Progenitor cell of endocrine pancreas (in vitro differentiated cells): ENCODE measurements around the gene DLGAP5. TPM values are rescaled to one million over a fixed set of nuclear protein-coding genes. Genes with fewer than 3 reads are reported as not detected.

Experiments
- DNase-seq: peaks from one replicate; pipeline ENCODE4 v3.0.0; 2021; ENCODE audit warnings: low spot score; ENCODE audit not compliant: unreplicated experiment
- H3K27ac Mint-ChIP-seq: 2 replicates; pipeline ENCODE4 v1.8.0; 2021; ENCODE audit warnings: mild to moderate bottlenecking, moderate library complexity, mixed read lengths
- H3K27me3 Mint-ChIP-seq: 2 replicates; pipeline ENCODE4 v1.8.0; 2021; ENCODE audit warnings: mixed read lengths
- H3K36me3 Mint-ChIP-seq: 2 replicates; pipeline ENCODE4 v1.8.0; 2022; ENCODE audit warnings: mixed read lengths; ENCODE audit not compliant: insufficient read depth
- H3K4me1 Mint-ChIP-seq: 2 replicates; pipeline ENCODE4 v1.8.0; 2021; ENCODE audit warnings: low read depth, mixed read lengths
- H3K4me3 Mint-ChIP-seq: 2 replicates; pipeline ENCODE4 v1.8.0; 2021; ENCODE audit warnings: low read depth, mild to moderate bottlenecking, moderate library complexity, mixed read lengths
- H3K9me3 Mint-ChIP-seq: 2 replicates; pipeline ENCODE4 v1.8.0; 2021; ENCODE audit warnings: low read depth, mixed read lengths
- total RNA-seq: library from RNA; stranded (reverse); gene quantifications from 2 replicates; pipeline ENCODE4 v1.2.1, GENCODE V29; 2021
- TF ChIP-seq, protein P1 (sequence below): fragments of 200-600 bp; sonication (generic); IDR thresholded peaks from one replicate; pipeline ENCODE4 v1.5.0; 2021; ENCODE audit warnings: antibody characterized with exemption, mild to moderate bottlenecking; ENCODE audit not compliant: unreplicated experiment

The DLGAP5 gene
- total RNA-seq, 1 donor from 2014 or later: 31.2 TPM

DNA sequence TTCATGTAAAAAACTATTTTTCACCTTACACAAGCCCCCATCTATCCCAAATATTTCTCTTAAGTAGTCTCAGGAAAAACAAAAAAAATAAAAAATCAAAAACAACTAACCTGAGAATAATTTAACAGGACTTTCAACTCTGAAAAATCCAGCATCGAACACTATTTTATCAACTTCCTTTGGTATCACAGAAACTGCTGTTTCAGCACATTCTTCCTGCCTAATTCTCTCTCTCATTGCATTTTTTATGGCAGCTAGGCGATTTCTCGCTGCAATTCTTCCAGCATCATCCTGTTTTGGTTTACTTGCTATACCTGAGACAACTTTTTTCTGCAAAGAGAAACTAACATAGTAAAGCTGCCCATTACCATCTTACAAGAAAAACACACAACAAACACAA lies 33.0 kb downstream of the DLGAP5 start:
- Mint-ChIP-seq H3K27ac (no peak overlapping the region), H3K4me1 (peaks cover 2% of the 10 kb centered on the region), H3K27me3 (no peaks in the 10 kb centered on the region), H3K9me3 (no peaks in the 10 kb centered on the region), H3K4me3 (no peak overlapping the region), H3K36me3 (peaks cover 11% of the 10 kb centered on the region)
- TF ChIP-seq, protein P1, sequence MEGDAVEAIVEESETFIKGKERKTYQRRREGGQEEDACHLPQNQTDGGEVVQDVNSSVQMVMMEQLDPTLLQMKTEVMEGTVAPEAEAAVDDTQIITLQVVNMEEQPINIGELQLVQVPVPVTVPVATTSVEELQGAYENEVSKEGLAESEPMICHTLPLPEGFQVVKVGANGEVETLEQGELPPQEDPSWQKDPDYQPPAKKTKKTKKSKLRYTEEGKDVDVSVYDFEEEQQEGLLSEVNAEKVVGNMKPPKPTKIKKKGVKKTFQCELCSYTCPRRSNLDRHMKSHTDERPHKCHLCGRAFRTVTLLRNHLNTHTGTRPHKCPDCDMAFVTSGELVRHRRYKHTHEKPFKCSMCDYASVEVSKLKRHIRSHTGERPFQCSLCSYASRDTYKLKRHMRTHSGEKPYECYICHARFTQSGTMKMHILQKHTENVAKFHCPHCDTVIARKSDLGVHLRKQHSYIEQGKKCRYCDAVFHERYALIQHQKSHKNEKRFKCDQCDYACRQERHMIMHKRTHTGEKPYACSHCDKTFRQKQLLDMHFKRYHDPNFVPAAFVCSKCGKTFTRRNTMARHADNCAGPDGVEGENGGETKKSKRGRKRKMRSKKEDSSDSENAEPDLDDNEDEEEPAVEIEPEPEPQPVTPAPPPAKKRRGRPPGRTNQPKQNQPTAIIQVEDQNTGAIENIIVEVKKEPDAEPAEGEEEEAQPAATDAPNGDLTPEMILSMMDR: no peak
- DNase-seq: no peak

DNA sequence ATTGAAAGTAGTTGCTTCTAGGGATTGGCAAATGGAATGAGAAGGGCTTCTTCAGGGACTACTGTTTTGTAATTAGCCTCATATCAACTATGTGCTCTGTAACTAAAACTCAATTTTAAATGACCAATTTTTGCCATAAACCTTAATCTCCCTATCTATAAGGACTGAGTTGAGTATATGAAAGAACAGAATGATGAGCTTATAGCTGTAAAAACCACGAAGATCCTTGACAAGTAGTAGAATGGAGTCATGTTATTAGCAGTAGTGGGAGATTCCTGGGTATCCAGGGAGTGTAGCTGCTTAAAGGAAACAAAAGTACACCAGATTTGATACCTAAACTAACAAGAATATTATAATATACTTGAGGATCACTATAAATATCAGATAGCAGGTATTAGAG lies 34.3 kb downstream of the DLGAP5 start:
- no peak for DNase-seq
- no peak overlapping the region for H3K27ac Mint-ChIP-seq
- H3K9me3 Mint-ChIP-seq: no peaks in the 10 kb centered on the region
- H3K4me1 Mint-ChIP-seq: peaks cover 2% of the 10 kb centered on the region
- H3K27me3 Mint-ChIP-seq: no peaks in the 10 kb centered on the region
- H3K36me3 Mint-ChIP-seq: peaks cover 10% of the 10 kb centered on the region
- no peak overlapping the region for H3K4me3 Mint-ChIP-seq
- TF ChIP-seq, protein P1: no peak

DNA sequence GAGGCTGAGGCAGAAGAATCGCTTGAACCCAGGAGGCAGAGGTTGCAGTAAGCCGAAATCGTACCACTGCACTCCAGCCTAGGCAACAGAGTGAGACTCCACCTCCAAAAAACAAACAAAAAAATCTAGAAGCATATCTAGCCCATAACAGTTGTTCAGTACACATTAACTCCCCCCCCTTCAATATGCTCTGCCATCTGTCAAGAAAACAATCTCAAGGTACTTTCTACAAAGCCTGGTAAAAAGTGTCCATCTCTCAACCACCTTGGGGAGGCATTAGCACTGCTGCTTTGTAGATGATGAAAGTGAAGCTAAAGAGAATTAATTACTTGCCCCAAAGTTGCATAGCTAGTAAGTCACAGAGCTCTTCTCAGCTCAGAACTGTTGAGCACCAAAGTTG lies 37.4 kb downstream of the DLGAP5 start:
- Mint-ChIP-seq H3K4me3 (no peak overlapping the region), H3K4me1 (no peaks in the 10 kb centered on the region), H3K36me3 (peaks cover 10% of the 10 kb centered on the region), H3K27me3 (no peaks in the 10 kb centered on the region), H3K9me3 (no peaks in the 10 kb centered on the region), H3K27ac (no peak overlapping the region)
- DNase-seq: no peak
- TF ChIP-seq, protein P1: no peak

DNA sequence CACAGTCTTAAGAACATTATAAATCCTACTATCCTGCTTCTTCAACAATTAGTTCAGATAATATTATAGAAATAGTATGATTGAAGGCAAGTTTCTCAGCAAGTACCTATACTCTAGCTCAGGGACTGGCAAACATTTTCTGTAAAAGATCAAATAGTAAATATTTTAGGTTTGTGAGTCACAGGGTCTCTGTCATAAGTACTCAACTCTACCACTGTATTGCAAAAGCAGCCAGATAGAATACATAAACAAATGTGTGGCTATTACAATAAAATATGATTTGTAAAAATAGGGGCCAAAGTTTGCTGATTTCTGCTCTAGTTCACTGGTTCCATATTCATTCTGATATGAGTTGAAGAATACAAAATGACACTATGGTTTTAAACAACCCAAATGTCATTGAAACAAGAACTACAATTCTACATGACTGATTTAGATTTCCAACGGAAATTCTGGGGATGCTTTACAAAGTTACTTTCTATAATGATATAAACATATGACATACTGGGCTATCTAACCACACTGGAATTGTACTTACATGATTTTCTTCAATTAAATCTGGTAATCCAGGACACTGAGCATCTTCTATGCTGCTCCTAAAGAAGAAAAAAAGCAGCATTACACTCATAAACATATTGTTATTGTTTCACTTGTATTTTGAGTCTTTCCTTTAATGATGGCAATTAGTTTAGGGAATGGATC lies 39.2 kb downstream of the DLGAP5 start:
- Mint-ChIP-seq H3K27me3 (no peaks in the 10 kb centered on the region), H3K4me3 (no peak overlapping the region), H3K4me1 (no peaks in the 10 kb centered on the region), H3K36me3 (peaks cover 10% of the 10 kb centered on the region), H3K9me3 (no peaks in the 10 kb centered on the region), H3K27ac (no peak overlapping the region)
- TF ChIP-seq, protein P1: no peak
- no peak for DNase-seq

DNA sequence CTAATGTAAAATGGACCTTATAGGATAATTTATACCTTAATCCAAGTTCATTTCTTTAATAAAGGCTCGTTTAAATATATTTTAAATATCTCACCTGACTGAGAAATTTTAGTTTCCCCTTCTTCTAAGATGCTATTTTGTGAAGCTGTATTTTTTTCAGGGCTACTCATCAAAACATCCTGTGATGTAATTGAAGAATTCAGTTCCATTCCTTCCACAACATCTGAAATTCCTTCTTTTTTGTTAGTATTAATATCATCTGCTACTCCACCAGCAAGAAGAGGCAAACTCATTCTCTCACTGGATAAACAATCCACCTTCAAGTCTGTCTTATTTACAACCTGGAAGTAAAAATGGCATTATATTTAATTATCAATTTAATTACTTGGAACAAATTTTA lies 39.8 kb downstream of the DLGAP5 start:
- H3K4me1 Mint-ChIP-seq: no peaks in the 10 kb centered on the region
- no peaks in the 10 kb centered on the region for H3K27me3 Mint-ChIP-seq
- no peaks in the 10 kb centered on the region for H3K9me3 Mint-ChIP-seq
- no peak for DNase-seq
- no peak overlapping the region for H3K27ac Mint-ChIP-seq
- peaks cover 4% of the 10 kb centered on the region for H3K36me3 Mint-ChIP-seq
- TF ChIP-seq, protein P1: no peak
- H3K4me3 Mint-ChIP-seq: no peak overlapping the region
